Right hindlimb (tissue), 1 donor: ENCODE results near the gene ZFYVE28.
"Not testable (repeated sequence)": the region's sequence is repeated elsewhere in the genome, so short reads cannot be mapped to it uniquely, and the experiment has no call there.

Source experiments
- DNase-seq: peaks from one replicate; pipeline ENCODE4 v3.0.0-alpha.2; 2018

Gene ZFYVE28

GRCh38 chr4:2446656-2447564 is 28.5 kb upstream of the ZFYVE28 start:
- no peak for DNase-seq

GRCh38 chr4:2445571-2445970 is 27.1 kb upstream of the ZFYVE28 start:
- DNase-seq, result no peak

GRCh38 chr4:2445130-2445529 is 26.7 kb upstream of the ZFYVE28 start:
- DNase-seq, result no peak

GRCh38 chr4:2443956-2444740 is 25.7 kb upstream of the ZFYVE28 start:
- DNase-seq, result no peak

DNA sequence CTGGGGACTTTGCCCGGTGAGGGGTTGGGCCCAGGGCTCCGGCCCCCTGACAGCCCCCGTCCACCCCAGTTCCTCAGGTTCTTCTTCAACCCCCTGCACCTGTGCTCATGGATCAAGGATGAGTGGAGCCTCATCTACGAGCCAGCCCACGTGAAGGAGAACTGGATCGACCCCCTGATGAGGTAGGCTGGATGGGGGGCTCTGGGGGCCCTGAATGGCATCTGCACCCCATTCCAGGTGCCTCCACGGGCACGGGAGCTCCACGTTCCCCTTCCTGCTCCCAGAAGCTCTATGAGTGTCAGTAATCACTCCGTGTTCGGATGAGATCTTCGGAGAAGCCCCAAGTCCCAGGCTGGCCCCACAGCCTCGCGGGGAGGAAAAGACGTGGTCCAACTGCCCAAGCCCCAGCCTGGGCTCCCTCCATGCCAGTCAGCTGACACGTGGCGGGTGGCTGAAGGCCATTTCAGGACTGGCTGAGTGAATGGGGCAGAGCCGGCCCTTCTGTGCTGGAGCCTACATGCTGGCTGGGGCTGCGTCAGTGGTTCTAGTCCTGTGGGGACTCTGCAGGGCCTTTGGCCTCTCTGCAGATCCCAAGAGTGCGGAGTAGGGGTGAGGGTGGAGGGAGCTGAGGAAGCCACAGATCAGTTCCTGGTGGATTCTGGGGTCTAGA is 24.8 kb upstream of the ZFYVE28 start:
- DNase-seq, result no peak

- no peak for DNase-seq
These were observed 23.9 kb upstream of the ZFYVE28 start for GRCh38 chr4:2442175-2442993.

DNA sequence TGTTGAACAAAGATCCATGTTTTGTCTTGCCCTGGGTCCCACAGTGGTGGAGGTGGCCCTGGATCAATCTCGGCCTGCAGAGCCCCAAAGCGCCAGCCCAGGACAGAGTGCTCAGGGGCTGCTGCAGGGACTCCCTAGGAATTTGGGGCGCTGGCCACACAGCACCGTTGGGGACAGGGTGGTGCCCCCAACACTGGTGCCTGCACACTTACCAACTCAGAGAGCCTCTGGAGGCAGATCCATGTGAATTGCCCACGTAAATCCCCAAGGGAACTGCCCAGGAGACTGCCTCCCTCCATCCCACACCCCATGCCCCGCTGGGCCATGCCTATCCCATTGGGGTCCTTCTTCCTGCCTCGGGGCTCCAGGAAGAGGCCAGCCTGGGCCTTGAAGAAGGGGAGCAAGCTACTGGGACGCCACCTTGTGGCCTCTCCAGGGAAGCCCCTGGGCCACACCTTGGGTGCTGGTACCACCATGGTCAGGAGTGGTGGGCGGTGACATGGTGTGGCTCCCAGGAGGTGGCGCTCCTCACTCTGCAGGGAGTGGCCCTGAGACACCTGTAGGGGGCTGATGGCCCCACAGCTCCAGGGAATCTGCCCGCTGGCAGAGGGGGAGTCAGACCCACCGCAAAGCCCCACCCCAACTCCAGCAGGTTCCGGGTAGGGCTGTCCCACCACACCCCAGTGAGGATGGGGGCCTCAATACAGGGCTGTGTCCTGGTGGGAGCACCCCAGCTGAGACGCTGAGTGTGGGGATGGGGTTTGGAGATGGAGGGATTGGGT is 23.1 kb upstream of the ZFYVE28 start:
- DNase-seq, result no peak

DNA sequence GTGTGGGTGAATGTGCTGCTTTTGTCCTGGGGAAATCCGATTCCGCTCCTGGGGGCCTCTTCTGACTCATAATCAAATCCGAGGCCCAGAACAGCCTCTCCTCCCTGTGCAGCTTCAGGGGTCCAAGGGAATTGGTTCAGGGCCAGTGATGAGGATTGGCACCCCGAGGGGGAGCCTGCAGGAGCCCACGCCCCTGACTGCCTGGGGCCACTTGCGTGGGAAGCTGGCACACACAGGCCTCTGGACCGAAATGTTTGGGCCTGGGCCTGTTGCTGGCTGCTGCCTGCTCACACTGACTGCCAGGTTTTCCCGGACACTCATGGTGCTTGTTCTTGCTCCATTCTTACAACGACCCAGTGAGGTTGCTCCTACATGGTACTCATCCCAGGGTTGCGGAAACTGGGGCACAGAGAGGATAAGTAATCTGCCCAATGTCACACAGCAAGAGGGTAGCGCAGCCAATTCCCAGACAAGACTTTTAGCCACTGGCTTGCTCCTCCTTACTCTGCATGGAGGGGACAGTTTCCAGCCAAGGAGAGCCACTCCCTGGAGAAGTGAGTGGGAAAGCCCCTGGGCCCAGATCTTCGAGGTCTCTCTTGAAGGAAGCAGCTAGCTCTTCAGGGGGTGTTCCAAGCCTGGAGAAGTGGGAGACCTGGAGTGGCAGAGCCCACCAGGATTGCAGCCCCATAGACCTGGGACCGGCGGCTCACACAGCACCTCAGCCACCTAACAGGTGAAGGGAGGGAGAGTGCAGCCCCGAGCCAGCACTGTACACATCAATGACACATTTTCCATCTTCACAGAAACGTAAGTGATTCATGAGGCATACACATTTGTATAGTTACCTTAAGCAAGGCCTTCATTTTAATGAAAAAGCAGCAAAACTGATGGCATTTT is 20.6 kb upstream of the ZFYVE28 start:
- no peak for DNase-seq

- DNase-seq, result no peak
These were observed 19.2 kb upstream of the ZFYVE28 start for GRCh38 chr4:2437475-2438215.

DNA sequence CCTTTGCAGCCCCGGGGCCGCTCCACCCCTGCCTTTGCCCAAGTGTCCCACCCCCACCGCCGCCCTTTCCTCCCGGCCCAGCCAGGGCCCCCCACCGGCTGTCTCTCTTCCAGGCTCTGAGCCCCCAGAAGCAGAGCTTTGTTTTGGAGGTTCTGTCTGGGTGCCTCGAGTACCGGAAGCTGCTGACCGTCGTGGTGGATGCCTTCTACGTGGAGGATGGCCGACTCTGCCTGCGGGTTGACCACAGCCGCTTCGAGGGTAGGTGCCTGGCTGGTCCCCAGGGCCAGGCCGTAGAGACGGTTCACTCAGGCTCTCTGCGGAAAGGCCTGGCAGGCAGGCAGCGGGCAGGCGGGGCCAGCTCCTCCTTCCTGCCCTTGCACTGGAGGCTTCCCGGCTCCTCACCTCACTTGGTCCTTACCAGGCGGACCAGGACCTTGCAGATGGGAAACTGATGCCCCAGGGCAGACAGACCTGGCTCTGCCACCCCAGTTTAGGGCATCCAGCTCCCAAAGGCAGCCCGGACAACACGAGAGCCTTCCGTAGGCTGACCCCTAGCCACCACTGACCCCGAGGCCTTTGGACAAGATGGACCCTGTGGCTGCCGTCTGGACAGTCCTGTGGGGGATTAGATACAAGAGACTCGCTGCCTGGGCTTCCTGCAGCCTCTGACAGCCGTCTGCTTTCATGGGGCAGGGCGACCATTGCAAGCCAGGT is 18.5 kb upstream of the ZFYVE28 start:
- no peak for DNase-seq

DNA sequence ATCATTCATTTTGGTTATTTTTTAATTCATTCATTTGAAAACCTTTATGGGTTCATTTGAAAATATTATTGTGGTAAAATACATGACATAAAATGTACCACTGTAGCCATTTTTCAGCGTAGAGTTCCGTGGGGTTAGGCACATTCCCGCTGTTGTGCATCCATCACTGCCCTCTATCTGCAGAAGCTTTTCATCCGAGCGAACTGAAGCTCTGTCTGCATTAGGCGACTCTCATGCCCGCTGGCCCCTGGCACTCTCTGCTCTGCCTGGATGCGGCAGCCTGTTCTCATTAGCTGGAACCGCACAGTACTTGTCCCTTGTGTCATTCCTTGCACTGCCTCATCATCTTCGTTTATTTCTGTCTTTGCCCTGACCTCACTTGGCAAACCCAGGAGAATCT is 17.9 kb upstream of the ZFYVE28 start:
- DNase-seq, result no peak

GRCh38 chr4:2434420-2434819 is 16.0 kb upstream of the ZFYVE28 start:
- DNase-seq, result no peak

GRCh38 chr4:2433609-2434350 is 15.3 kb upstream of the ZFYVE28 start:
- no peak for DNase-seq

DNA sequence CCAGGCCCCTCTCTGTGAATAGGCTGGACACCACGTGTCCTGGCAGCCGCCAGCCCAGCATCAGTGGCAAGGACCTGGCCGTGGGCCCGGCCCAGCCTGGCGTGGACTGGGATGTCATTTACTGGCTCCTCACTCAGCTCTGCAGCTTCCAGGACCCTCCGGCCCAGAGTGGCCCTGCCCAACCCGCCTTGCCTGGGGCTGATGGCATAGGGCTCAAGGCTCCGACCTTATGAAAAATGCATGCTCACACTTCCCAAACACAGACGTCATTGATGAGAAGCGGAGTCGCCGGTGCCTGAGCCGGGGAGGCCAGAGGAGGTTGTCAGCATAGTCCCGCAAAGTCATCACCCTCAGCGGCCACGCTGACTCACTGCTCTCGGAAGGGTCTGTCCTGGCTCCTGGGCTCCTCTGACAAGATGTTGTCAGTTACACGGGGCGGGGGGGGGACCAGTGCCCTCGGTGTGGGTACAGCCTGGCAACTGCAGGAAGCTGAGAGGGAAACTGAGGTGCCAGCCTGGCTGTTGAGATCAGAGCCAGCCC is 14.6 kb upstream of the ZFYVE28 start:
- no peak for DNase-seq

DNA sequence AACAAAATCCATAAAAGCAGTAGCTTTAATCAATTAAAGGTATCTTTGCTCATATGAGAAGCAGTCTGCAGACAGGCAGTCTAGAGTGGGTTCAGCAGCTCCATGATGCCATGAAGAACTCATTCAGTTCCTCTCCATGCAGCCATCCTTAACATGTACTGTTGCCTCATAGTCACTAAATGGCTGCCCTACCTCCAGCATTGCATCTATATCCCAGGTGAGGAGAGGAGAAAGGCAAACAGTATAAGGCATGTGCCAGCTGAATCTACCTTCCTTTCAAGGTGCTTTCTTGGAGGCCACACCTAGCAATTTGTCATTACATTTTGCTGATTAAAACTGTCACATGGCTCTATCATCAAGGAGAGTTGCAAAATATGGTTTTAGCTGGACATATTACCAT is 13.6 kb upstream of the ZFYVE28 start:
- DNase-seq, result no peak

GRCh38 chr4:2429945-2430757 is 11.7 kb upstream of the ZFYVE28 start:
- not testable (repeated sequence) for DNase-seq

DNA sequence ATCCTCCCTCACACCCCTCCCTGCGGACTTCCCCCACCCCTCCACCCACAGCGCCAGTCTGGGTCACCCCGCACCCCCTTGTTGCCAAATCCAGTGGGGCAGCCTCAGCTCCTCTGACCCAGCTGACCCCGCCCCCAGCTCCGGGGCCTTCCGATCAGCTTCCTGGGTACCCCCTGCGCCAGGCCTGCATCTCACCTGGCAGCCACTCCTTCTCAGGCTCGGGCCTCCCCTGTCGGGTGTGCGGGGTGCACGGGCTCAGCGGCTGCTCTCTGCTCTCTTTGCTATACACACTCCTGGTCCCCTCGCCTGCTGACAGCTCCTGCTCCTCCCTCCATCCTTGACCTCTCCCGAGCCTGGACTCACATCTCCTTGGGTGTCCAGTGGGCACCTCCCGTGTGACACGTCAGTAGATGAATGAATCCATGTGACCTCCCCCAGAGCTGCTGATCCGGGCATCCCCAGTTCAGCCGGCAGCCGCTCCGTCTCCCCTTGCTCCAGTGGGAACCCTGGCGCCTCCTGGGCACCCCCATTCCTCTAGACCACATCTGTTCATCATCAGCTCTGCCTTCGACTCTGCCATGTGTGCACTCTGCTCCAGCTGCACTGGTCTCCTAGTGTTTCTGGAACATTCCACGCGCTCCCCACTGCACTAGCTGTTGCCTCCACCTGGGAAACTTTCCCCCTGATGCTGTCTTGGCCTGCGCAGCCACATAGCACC is 10.2 kb upstream of the ZFYVE28 start:
- DNase-seq, result no peak
